Measurements from ENCODE around the gene CCDC90B.
"Not testable (repeated sequence)": the region's sequence is repeated elsewhere in the genome, so short reads cannot be mapped to it uniquely, and the experiment has no call there.

CCDC90B gene

DNA sequence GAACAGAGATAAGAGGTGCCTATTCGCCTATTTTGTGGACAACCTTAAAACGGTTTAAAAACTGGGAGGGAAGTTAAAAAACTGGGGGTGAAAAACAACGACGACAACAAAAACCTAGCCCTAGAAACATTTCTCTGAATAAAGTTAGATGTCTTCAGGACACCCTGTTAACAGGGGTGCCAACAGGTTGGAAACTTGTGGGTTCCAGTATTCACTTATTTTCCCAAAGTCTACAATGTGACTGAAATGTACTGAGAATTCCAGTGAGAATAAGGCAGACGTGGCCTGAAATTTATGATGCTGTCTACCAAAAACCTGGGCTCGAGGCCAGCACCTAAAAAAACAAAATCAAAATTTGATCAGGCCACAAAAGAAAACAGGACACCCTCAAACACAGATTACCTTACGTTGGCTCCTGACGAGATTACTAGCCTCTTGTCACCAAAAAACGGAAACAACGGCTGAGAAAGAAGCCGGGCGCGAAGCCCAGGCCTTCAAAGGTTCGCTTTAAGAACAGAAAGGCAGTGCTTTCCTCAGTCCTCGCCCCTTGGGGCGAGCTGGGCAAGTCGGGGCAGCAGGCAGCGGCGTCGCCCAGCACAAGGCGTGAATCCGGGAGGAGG is 906 bp downstream of the CCDC90B start:
- no peak for DNase-seq

DNA sequence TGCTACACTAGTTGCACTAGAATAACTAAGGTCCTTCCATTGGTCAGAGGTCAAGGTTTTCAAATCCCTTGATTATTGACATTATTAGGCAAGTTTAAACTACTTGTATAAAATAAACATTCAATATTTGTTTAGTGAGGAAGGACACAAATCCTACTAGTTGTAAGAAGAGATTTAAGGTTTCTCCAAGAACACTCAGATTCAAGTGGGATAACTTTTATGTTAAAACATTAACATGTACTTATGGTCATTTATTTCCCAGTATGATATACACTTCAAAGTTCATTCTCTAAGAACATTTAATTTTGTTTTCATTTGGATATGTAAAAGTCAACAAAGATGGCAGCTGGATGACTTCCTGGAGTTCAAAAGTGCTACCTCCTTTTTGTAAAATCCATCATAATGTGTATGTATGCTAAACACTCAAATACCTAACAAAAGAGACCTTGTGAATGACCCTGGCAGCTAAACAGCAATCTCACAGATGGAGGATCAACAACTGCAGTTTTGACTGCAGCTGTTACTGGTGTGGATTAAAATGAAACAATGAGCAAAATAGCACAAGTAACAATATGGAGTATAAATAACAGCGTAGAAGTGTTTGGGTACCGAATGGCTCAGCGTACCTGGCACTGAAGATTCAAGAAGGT is 1.5 kb downstream of the CCDC90B start:
- no peak for DNase-seq

DNA sequence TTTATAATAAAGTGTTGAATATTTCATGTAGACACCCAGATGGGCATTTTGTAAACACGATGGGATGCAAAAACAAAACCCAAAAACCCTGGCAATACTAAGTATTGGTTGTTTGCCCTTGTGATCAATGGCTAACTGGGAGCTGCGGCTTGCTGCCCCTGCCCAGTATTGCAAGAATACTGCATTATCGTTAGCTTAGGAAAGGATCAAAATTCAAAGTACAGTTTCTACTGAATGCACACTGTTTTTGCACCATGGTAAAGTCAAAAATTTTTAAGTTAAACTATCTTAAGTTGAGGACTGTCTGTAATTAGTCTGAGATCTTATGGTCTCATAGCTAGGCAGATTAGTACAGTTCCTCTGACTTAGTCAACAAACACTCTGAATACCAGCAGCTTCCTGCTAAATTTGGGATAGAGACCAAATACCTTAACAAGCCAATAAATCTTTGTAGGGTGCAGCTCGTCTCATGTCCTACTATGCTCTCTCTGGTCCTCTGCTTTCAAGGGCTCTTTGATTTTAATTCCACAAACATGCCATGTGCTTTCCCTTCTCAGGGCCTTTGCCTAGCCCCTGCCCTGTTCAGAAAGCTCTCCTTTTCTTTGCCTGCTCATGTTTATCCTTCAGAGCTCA is 4.0 kb downstream of the CCDC90B start:
- no peak for DNase-seq

DNA sequence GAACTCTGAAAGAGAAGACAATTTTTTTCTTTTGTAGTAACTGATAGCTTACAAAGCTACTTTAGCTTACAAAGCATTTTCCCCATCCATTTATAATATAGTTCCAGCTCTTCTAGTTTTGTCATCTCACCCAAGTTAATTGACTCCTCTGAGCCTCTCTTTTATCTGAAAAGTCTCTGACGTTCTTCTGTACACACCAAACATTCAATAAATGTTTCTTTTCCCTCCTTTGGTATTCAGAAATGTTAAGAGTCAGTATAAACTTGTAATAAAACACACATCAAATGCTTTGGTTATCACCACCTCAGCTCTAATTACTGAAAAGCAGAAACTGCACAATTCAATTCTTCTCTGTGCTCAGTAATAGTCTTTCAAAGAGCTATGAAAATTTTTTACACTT is 5.9 kb downstream of the CCDC90B start:
- DNase-seq = no peak

DNA sequence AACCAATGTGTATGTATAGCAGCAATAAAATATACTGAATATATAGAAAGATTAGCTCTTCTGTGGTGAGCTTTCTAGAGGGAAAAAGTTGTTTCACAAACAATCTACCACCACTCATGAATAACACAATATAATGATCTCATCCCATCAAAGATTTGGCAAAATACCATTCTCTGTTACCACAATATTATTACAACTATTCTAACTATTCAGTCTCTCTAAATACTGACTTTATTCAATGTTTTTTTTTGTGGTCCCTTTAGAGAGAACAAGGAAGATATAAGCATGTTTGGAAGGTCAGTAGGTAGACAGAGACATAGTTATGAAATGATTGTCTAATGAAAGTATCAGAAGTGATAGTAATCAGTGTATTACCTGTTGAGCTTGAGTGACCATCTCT is 7.8 kb downstream of the CCDC90B start:
- DNase-seq = no peak

DNA sequence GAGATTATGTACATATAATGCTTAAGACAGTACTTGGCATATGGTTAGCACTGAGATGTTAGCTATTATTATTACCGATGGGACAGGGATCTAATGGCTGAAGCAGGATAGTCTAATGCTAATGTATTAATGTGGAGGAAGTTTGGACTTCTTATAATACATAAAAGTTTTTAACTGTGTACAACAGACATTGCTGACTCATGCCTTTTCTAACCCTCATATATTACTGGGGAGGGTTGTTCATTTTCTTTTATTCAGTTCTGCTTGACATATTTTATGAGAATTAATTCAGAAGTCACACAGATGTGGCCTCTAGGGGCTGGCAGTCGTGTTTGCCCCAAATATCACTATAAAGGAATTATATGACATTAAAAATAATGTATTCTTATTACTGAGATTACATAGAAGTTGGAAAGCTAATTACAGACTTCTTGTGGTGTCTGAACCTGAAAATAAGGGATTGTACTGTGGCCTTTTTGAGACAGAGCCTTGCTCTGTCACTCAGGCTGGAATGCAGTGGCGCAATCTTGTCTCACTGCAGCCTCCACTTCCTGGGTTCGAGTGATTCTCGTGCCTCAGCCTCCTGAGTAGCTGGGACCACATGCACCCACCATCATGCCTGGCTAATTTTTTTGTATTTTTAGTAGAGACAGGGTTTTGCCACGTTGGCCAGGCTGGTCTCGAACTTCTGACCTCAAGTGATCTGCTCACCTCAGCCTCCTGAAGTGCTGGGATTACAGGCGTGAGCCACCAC is 10.1 kb downstream of the CCDC90B start:
- no peak for DNase-seq

DNA sequence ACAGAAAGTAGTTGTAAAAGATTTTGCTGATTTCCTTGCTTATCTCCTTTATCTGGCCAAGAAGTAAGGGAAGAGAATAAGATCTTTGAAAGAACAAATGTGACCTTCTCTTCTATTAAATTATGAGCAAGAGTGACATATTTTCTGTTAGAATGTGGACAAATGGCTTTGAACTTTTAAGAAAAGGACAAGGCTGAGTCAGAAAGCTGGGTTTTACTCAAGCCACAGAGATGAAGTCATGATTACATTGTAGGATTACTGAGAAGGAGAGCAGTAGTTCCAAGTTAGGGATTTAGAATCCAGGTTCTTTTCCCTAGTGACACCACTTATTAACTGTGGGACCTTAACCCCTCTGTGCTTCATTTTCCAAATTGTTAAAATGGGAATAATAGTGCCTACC is 13.5 kb downstream of the CCDC90B start:
- no peak for DNase-seq

DNA sequence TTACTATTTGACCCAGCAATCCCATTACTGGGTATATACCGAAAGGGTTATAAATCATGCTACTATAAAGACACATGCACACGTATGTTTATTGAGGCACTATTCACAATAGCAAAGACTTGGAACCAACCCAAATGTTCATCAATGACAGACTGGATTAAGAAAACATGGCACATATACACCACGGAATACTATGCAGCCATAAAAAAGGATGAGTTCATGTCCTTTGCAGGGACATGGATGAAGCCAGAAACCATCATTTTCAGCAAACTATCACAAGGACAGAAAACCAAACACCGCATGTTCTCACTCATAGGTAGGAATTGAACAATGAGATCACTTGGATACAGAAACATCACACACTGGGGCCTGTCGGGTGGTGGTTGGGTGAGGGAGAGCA is 14.4 kb downstream of the CCDC90B start:
- not testable (repeated sequence) for DNase-seq

DNA sequence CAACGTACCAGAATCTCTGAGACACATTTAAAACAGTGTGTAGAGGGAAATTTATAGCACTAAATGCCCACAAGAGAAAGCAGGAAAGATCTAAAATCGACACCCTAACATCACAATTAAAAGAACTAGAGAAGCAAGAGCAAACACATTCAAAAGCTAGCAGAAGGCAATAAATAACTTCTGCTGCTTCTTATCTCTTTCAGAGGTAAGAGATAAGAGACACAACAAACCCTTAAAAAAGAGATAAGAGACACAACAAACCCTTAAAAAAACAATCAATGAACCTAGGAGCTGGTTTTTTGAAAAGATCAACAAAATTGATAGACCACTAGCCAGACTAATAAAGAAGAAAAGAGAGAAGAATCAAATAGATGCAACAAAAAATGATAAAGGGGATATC is 17.1 kb downstream of the CCDC90B start:
- not testable (repeated sequence) for DNase-seq

DNA sequence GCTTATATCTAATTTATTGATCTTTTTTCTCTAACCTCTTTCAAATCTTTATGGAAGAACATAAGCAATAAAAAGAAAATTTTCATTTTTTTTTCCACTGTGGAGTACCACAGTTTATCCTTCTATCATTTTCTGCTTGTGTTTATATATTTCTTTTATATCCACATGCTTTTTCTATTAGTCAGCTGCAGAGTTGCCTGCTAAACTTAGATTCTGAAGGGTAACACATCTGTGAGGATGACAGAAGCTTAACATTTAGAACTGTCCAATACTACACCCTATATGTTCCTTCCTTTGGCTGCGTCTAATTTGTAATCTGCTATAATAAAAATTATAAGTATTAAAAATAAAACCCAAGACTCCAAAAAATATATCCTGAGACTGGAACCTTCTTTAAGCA is 20.8 kb downstream of the CCDC90B start:
- no peak for DNase-seq

DNA sequence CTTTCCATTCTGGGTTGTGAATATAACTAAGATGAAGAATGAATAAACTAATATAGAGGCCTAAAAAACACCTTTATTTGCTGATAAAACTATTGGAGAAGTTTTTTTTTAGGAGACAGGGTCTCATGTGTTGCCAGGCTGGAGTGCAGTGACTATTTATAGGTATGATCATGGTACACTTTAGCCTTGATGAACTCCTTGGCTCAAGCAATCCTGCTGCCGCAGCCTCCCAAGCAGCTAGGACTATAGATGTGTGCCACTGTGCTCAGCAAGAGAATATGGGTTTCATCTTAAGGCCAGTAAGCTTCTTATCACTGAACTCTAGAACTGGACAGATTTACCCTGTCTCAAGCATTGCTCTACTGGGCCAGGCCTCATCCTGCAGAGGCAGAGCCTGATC is 26.6 kb downstream of the CCDC90B start:
- no peak for DNase-seq

DNA sequence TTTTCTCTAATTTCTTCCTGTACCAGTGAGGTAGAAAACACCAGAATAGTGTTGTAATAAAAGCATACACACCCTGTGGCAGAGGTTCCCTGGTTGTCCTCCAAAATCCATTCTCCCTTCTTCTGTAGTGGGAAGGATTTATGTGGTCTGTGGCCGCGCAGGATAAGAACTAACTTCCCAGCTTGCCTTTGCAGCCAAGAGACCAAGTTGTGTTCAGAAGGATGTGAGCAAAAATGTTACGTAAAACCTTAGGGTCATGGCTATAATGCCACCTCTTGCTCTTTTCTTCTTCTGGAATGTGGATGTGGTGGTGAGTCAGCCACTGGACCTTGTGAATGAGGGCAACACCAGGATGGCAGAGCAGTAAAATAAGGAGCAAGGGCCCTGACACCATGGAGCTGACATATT is 28.4 kb downstream of the CCDC90B start:
- DNase-seq = no peak

DNA sequence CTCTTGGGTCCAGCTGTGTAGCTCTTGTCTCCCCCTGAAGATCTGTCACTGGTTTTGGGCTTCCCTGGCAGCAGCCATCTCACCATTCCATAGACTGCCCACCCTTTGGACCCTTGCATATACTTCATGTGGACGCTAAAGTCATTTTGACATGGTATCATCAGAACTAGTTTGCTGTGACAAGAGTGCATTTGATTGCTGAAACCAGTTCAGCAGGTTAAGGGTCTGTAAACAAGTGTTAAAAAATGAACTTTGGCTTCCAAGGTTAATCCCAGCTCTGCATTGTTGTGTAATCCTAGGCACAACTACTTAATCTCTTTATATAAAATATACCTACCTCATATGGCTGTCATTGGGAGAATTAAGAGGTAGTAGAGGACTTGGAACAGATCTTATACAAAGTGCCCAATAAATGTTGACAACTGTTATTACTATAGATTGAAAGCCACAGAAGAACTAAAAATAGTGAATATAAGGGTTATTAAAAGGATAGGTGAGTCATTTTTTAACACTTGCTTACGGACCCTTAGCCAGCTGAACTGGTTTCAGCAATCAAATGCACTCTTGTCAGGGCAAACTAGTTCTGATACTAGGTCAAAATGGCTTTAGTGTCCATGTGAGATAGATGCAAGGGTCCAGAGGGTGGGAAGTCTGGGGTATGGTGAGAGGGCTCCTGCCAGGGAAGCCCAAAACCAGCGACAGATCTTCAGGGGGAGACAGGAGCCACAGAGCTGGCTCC is 29.4 kb downstream of the CCDC90B start:
- DNase-seq = no peak

DNA sequence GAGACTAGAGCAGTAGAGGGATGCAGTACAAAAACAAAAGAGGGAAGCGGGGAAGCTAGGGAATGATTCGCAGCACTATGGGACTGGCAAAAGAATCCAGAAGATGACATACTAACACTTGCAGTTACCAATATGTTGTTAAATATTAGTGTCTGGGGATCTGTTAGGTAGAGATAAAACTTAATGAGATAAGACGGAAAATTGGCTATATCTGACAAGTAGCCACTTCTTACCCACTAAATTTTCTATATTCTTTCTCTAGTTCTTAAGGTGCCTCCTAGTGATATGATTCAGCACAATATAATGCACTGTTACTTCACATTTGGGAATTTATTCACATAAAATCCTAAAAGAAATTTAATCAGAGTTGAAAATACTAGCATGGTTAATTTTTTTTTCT is 30.8 kb downstream of the CCDC90B start:
- DNase-seq = no peak

DNA sequence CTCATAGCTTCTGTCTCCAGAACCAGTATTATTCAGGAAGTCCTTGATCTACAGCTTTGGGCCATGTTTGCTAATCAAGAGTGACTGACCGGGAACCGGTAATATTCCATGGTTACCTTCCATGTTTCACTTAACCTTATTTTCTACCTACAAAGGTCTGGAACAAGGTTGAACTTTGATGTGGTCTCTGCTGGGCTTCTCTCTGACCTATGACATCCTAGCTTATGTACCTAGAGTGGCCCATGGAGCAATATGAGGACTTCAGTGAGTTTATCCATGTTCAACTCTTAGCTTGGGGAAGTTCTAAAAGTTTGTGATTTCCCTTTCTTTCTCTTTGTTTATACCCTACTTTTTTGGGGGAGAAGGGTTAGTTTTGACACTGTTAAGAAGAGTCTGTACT is 33.2 kb downstream of the CCDC90B start:
- DNase-seq = no peak

DNA sequence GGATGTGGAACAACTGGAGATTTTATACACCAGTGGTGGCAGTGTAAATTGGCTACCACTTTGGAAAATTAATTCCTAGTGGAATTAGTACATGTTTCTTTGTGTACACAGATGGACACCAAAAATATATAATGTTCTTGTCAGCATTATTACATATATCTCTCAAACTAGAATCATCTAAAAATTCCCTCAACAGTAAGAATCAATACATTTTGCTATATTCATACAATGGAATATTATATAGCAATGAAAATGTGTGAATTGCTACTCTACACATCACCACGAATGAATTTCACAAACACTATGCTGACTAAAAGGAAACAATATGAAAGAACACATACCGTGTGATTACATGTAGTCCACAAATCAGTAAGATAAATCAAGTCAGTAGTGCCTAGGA is 33.9 kb downstream of the CCDC90B start:
- DNase-seq = no peak

DNA sequence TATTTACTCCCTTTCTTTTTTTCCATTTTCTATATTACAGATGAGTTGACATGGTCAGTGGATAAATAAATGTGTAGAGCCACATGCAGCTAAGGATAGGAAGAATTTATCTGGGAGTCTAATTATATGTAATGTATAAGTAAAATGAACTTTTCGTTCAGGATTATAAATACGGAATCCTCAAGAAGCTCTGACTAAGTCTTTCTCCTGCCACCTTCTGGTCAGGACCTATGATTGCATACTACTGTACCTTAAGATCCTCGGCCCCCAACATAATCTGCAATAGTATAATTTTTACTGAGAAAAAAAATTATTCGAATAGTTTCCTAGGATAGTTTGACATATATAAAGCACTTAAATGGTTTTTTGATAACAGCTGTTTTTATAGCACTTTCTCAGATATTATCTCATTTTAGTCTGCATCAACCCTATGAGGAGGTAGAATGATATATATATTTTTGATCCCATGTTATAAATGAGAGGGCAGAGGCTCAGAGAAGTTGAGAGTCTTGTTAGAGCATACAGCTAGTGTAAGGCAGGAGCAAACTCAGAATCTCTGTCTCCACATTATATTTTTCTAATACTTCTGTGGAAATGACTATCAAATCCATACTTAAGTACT is 36.1 kb downstream of the CCDC90B start:
- no peak for DNase-seq

DNA sequence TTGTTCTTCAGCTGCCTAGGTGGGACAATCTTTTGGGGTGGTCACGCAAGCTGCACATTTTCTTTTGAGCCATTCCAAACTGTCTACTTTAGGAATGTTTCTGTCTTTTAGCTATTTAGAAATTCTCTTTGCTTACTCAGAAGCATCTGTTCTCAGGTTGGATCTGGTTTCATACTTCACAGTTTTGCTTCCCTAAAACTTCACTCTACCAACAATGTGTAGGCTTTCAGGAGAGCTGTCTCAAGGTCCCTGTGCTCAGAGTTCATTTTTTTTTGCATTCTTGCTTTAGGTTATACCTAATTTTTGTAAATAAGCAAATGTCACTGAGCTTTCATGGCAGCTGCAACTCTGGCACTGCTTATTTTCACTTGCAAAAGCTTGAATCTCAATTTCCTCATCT is 36.7 kb downstream of the CCDC90B start:
- DNase-seq = no peak

DNA sequence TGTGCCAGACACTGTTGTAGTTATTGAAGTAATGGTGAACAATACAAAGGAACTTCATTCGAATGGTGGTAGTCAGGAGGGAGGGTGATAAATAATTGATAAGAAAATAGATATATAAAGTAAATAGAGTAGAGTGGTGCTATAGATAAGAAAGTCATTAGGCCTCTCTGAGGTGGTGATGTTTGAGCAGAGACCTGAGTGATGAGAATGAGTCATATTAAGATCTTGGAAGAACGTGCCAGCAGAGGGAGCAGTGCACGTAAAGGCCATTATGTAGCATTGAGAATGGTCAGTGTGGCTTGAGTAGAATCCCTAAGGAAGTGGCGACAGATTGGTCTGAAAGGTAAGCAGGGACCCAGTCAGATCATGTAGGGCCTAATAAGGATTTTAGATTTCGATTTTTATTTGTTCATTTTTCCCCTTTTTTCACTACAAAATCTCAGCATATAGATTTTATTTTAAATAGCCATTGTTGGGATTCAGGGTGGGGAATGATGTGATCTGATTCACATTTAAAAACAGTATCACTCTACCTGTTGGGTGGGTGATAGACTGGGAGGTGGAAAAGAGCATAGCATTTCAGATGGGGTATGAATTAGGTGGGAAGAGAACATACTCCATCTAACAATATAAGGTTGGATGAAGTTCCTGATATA is 44.7 kb downstream of the CCDC90B start:
- no peak for DNase-seq

DNA sequence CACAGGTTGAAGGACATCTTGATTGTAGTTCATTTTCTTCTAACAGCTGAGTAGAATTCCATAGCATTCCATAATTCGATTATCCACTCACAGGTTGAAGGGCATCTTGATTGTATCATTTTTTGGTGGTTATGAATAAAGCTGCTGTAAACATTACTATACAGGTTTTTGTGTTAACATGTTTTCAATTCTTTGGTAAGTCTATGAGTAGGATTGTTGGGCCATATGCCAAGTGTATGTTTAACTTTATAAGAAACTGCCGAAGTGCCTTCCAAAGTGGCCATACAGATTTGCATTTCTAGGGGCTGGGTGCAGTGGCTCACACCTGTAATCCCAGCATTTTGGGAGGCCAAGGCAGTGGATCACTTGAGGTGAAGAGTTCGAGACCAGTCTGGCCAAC is 48.1 kb downstream of the CCDC90B start:
- DNase-seq = no peak

DNA sequence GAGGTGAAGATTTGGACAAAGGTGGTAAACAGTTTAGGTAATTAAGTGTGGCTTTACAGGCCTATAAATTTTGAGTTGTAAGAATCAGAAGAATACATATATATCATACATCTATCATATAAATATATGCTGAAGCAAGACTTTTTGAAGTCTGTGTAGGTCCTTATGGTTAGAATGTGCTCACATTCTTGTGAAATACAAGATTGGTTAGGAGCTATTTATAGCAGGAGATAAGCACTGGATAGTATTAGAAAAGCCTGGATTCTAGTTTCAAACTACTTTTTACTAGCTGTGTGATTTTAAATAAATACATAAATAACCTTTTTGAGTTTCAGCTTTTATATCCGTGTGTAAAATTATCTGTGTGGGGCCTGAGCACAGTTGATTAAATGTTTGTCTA is 50.3 kb downstream of the CCDC90B start:
- no peak for DNase-seq

DNA sequence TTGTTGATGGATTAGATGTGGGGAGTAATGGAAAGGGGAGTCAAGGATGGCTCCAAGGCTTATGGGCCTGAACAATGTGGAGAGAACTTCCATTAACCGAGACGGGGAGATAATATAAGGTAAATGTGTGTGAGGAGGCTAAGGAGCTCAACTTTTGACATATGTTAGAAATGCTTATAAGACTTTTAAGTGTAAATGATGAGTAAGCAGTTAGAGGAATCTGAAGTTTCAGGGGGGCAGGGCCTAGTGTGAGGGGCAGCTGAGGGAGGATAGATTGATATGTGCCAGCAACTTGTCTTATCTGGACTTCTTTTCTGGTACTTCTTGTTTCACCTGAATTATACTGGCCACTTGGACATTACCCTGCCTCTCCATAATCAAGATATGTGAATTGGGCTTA is 62.7 kb downstream of the CCDC90B start:
- no peak for DNase-seq
